Sigmoid colon (tissue), 7 donors: Measurements from ENCODE around the gene ERGIC3. TPM values are rescaled to one million over a fixed set of nuclear protein-coding genes. Genes with fewer than 3 reads are reported as not detected.
A peak's percentile ranks its signal among the peaks of the same experiment; 100 is the strongest.
"Not testable (repeated sequence)": the region's sequence is repeated elsewhere in the genome, so short reads cannot be mapped to it uniquely, and the experiment has no call there.

Source experiments
- DNase-seq: peaks from one replicate; pipeline ENCODE4 v3.0.0-alpha.2; 2019
- H3K27ac ChIP-seq, 4 donors: fragments of 200-600 bp; sonication (generic); one replicate each; pipeline ENCODE4 v1.5.1; 2016 to 2019; ENCODE audit warnings: mild to moderate bottlenecking in 1 of 4
- H3K27me3 ChIP-seq, 3 donors: fragments of 200-600 bp; sonication (generic); one replicate each; pipeline ENCODE4 v1.5.1; 2019; ENCODE audit warnings: mild to moderate bottlenecking in 1 of 3
- H3K36me3 ChIP-seq, 4 donors: fragments of 200-600 bp; sonication (generic); one replicate each; pipeline ENCODE4 v1.5.1; 2016 to 2019
- H3K4me1 ChIP-seq, 4 donors: fragments of 200-600 bp; sonication (generic); one replicate each; pipeline ENCODE4 v1.5.1; 2017 to 2019
- H3K4me3 ChIP-seq, 4 donors: fragments of 200-600 bp; sonication (generic); one replicate each; pipeline ENCODE4 v1.5.1; 2017 to 2019; ENCODE audit warnings: mild to moderate bottlenecking in 2 of 4, moderate library complexity in 1 of 4
- H3K9me3 ChIP-seq, 4 donors: fragments of 200-600 bp in 3 of 4; sonication (generic) in 3 of 4; one replicate each; pipeline versions ENCODE4 v1.5.1 to v1.6.1; 2013 to 2019
- EP300 ChIP-seq, 4 donors: sonication (generic); formaldehyde crosslinking; IDR thresholded peaks; one replicate each; pipeline ENCODE4 v1.6.1; 2017; ENCODE audit warnings: antibody characterized with exemption in 4 of 4
- POLR2A ChIP-seq, 2 donors: fragments of 450-650 bp; IDR thresholded peaks; one replicate each; pipeline ENCODE4 v1.6.1; 2016; ENCODE audit warnings: antibody characterized with exemption in 2 of 2, mild to moderate bottlenecking in 2 of 2, moderate library complexity in 2 of 2
- POLR2AphosphoS5 ChIP-seq, 4 donors: sonication (generic); formaldehyde crosslinking; IDR thresholded peaks; one replicate each; pipeline ENCODE4 v1.6.1; 2017; ENCODE audit warnings: antibody characterized with exemption in 4 of 4
- WGBS, 2 donors: extraction: QIAGEN DNeasy Blood & Tissue Kit; methylation state at CpG; one replicate each; pipeline ENCODE4 v1.1.7; 2013; 5-methylcytosine and 5-hydroxymethylcytosine counted together
- intact Hi-C: fragments of 100-400 bp; cut with DNase I; formaldehyde crosslinking; loops from one replicate; pipeline ENCODE4 v1.15.1; 2023
- polyA plus RNA-seq, 3 donors: library from polyadenylated mRNA; stranded (reverse); fragments of 200-250 nt; gene quantifications; one replicate each; pipeline ENCODE4 v1.2.3, GENCODE V29; 2013
- total RNA-seq, 4 donors: library from RNA; depleted of rRNA; stranded (reverse); fragments of >200 nt; gene quantifications; one replicate each; pipeline ENCODE4 v1.1.0, GENCODE V29; 2016
- TF ChIP-seq, protein P1 (sequence below), 4 experiments: fragments of 450-650 bp in 3 of 4; fragments of 200-600 bp in 1 of 4; IDR thresholded peaks; one replicate each; pipeline ENCODE4 v1.5.1; 2016 to 2019; ENCODE audit warnings: antibody characterized with exemption in 4 of 4, mild to moderate bottlenecking in 3 of 4, moderate library complexity in 2 of 4
- donor health status: healthy with polysubstance abuse.
- donor health status: Bipolar disorder and iron deficiency.
- donor health status: healthy.

The ERGIC3 gene
- total and polyA plus RNA-seq, 7 donors, result 113 to 230 (median 184) TPM

DNA sequence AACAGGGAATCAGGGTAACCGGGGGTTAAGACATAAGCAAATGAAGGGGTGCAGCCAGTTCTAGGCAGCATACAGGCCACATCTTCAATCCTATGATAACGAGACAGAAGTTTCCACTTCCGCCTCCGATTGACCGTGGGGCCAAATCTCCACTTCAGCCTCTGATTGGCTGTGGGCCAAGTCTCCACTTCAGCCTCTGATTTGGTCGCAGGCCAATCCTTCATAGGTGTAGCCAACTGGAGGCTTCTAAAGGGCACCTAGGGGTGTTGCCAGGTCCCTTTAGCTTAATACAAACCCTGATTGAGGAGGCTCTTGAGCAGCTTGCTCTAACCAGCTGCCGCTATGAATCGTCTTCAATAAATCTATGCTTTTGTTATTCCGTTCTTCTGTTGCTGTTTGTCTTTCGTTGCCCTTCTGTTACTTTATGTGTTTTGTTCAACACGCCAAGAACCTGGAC is 2.1 kb upstream of the ERGIC3 start:
- intact Hi-C loops, result loop anchor here (5.0 to 10.0 kb wide), 4 partner anchors 77 to 158 kb away; partner anchors contain the start of genes CPNE1, NFS1, RBM12 and ROMO1
- Histone ChIP-seq H3K4me1 (peaks cover 0 to 15% (median 14%) of the 10 kb centered on the region in 4 donors), H3K27me3 (no peaks in the 10 kb centered on the region), H3K36me3 (peaks cover 0 to 8% (median 0%) of the 10 kb centered on the region in 4 donors), H3K4me3 (no peak overlapping the region), H3K27ac (no peak overlapping the region), H3K9me3 (no peaks in the 10 kb centered on the region)
- TF ChIP-seq POLR2A (IDR thresholded peaks at IDR 0.05), result no peak
- TF ChIP-seq, protein P1, sequence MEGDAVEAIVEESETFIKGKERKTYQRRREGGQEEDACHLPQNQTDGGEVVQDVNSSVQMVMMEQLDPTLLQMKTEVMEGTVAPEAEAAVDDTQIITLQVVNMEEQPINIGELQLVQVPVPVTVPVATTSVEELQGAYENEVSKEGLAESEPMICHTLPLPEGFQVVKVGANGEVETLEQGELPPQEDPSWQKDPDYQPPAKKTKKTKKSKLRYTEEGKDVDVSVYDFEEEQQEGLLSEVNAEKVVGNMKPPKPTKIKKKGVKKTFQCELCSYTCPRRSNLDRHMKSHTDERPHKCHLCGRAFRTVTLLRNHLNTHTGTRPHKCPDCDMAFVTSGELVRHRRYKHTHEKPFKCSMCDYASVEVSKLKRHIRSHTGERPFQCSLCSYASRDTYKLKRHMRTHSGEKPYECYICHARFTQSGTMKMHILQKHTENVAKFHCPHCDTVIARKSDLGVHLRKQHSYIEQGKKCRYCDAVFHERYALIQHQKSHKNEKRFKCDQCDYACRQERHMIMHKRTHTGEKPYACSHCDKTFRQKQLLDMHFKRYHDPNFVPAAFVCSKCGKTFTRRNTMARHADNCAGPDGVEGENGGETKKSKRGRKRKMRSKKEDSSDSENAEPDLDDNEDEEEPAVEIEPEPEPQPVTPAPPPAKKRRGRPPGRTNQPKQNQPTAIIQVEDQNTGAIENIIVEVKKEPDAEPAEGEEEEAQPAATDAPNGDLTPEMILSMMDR (IDR thresholded peaks at IDR 0.05), result no peak
- no peak for TF ChIP-seq POLR2AphosphoS5 (IDR thresholded peaks at IDR 0.05)
- no peak for TF ChIP-seq EP300 (IDR thresholded peaks at IDR 0.05)
- WGBS, 2 donors, result 53 to 59% methylated on average over 11 of the region's 11 CpGs
- no peak for DNase-seq

DNA sequence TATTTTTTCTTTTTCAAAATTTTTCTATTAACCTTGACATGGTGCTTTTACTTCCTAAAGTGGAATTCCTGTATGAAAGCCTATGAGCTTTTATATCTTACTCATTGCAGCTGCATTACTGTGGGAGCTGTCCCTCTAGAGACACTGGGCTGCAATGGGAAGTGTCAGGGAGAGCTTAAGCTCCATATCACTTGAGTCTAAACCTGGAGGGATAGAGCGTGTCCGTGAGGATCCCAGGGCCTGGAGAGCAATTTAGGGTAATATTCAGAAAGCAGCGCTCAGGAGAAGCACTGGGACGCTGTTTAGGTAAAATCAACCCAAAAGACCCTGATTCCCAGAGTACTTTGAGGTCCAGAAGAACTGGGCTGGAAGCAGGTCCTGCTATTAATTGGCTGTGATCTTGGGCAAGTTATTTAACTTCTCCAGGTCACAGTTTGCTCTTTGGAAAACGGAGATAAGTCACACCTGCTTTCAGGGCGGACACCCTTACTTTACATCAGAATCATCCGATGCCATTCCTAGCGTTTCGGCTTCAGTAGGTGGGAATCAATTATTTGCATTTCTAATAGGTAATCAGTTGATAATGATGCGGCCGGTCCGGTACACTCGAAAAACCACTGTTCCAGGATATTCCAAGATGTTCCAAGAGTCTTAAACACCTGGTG is 628 bp upstream of the ERGIC3 start:
- TF ChIP-seq POLR2A (IDR thresholded peaks at IDR 0.05) (no peak), POLR2AphosphoS5 (IDR thresholded peaks at IDR 0.05) (no peak), EP300 (IDR thresholded peaks at IDR 0.05) (no peak)
- TF ChIP-seq, protein P1 (IDR thresholded peaks at IDR 0.05), result no peak
- DNase-seq, result no peak
- no peaks in the 10 kb centered on the region for H3K27me3 ChIP-seq
- WGBS, 2 donors, result 30 to 41% methylated on average over 13 of the region's 13 CpGs
- H3K27ac ChIP-seq, result peak overlapping the region in 1 of 4 donors; percentile 71
- peak overlapping the region; percentile 68 to 88 (median 80) for H3K4me3 ChIP-seq
- H3K9me3 ChIP-seq, result no peaks in the 10 kb centered on the region
- H3K36me3 ChIP-seq, result peaks cover 0 to 8% (median 0%) of the 10 kb centered on the region in 4 donors
- intact Hi-C loops, result loop anchor here (5.0 to 10.0 kb wide), 4 partner anchors 76 to 156 kb away; partner anchors contain the start of genes CPNE1, NFS1, RBM12 and ROMO1
- H3K4me1 ChIP-seq, result peaks cover 0 to 15% (median 14%) of the 10 kb centered on the region in 4 donors

DNA sequence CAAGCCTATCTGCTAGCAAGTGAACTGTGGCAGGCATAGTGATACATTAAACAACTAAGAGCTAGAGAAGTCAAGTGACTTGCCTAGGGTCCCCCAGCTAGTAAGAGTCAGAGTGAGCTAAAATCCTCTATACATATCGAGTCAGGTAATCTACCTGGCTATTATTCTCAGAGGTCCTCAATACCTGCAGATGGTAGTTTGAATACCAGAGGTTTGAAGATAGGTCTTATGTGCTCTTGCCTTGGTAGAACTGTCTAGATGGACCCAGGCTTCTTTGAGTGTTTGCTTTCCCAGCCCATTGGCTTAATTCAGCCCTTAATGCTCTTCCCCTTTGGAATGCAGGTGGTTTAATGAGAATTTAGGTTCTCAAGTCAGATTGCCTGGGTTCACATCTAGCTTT is 1.1 kb downstream of the ERGIC3 start:
- TF ChIP-seq POLR2A (IDR thresholded peaks at IDR 0.05), result no peak
- TF ChIP-seq EP300 (IDR thresholded peaks at IDR 0.05), result no peak
- no peak for TF ChIP-seq POLR2AphosphoS5 (IDR thresholded peaks at IDR 0.05)
- TF ChIP-seq, protein P1 (IDR thresholded peaks at IDR 0.05), result no peak
- no peaks in the 10 kb centered on the region for H3K27me3 ChIP-seq
- H3K36me3 ChIP-seq, result peaks cover 0 to 22% (median 11%) of the 10 kb centered on the region in 4 donors
- DNase-seq, result no peak
- 86 to 98% methylated on average over 1 of the region's 1 CpG for WGBS, 2 donors
- H3K4me1 ChIP-seq, result peaks cover 0 to 15% (median 14%) of the 10 kb centered on the region in 4 donors
- H3K4me3 ChIP-seq, result no peak overlapping the region
- no peaks in the 10 kb centered on the region for H3K9me3 ChIP-seq
- H3K27ac ChIP-seq, result no peak overlapping the region
- intact Hi-C loops, result loop anchor here (5.0 to 10.0 kb wide), 4 partner anchors 74 to 154 kb away; partner anchors contain the start of genes CPNE1, NFS1, RBM12 and ROMO1

DNA sequence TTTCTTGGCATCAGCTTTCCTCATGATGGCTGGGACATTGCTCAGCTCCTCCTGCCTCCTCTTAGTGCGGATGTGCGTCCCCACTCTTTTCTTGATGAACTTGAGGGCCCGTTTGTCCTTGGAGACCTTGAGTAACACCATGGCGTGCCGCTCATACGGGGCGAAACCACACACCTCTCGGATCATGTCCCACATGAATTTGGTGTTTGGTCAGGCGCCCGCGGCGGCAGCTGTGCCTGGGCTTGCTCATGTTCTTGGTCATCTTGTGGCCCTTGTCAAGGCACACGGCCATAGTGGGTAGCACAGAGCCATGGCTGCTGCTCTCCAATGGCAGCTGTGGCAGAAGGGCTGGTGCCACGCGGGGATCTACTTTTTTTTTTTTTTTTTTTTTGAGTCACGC is 2.6 kb downstream of the ERGIC3 start:
- DNase-seq, result no peak
- no peaks in the 10 kb centered on the region for H3K9me3 ChIP-seq
- H3K4me1 ChIP-seq, result peaks cover 0 to 15% (median 14%) of the 10 kb centered on the region in 4 donors
- peaks cover 12 to 37% (median 22%) of the 10 kb centered on the region in 4 donors for H3K36me3 ChIP-seq
- no peak overlapping the region for H3K27ac ChIP-seq
- H3K27me3 ChIP-seq, result no peaks in the 10 kb centered on the region
- H3K4me3 ChIP-seq, result no peak overlapping the region
- WGBS, 2 donors, result 94 to 96% methylated on average over 16 of the region's 16 CpGs
- intact Hi-C loops, result loop anchor here (5.0 to 10.0 kb wide), 4 partner anchors 73 to 153 kb away; partner anchors contain the start of genes CPNE1, NFS1, RBM12 and ROMO1
- no peak for TF ChIP-seq POLR2A (IDR thresholded peaks at IDR 0.05)
- no peak for TF ChIP-seq EP300 (IDR thresholded peaks at IDR 0.05)
- TF ChIP-seq, protein P1 (IDR thresholded peaks at IDR 0.05), result no peak
- TF ChIP-seq POLR2AphosphoS5 (IDR thresholded peaks at IDR 0.05), result no peak

DNA sequence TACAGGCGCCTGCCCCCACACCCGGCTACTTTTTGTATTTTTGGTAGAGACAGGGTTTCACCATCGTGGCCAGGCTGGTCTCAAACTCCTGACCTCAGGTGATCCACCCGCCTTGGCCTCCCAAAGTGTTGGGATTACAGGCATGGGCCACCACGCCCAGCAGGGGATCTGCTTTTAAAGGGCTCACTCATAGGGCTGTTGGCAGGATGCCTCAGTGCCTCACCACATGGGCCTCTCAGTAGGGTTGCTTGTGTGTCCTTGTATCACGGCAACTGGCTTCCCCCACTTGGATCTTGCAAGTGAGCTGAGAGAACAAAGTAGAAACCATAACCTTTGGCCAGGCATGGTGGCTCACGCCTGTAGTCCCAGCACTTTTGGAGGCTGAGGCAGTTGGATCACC is 3.1 kb downstream of the ERGIC3 start:
- intact Hi-C loops, result loop anchor here (5.0 to 10.0 kb wide), 4 partner anchors 72 to 152 kb away; partner anchors contain the start of genes CPNE1, NFS1, RBM12 and ROMO1
- not testable (repeated sequence) for H3K4me3 ChIP-seq, H3K27me3 ChIP-seq, DNase-seq, H3K9me3 ChIP-seq, H3K27ac ChIP-seq
- peaks cover 17 to 42% (median 22%) of the 10 kb centered on the region in 4 donors for H3K36me3 ChIP-seq
- 95 to 98% methylated on average over 7 of the region's 7 CpGs for WGBS, 2 donors
- peaks cover 0 to 15% (median 14%) of the 10 kb centered on the region in 4 donors for H3K4me1 ChIP-seq
